ENCODE results near the gene ALPK3. TPM values are rescaled to one million over a fixed set of nuclear protein-coding genes. Genes with fewer than 3 reads are reported as not detected.

Gene ALPK3
- total and polyA plus RNA-seq, 9 of the 15 experiments (the other 6 are each of a cell fraction or from before 2014, with no cell fraction given), result 0.04 to 1.0 (median 0.07) TPM; not detected in 2

DNA sequence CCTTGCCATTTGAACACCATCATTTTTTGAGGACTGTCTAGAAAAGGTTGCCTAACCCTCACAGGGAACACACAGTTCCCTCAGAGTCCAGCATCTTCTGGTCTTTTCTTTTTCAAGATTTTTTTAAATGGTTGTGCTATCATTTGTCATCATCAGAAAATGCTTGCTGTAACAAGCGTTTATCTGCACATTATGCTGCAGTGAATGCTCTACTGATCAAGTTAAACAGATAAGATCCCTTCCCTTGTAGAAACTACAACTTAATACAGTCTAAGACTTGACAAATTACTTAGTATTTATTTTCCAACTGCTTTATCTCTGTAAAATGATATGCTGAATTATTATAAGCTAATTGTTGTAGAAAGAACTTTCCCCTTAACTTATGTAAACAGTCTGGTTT, 11.9 kb upstream of the ALPK3 start:
- no peaks in the 10 kb centered on the region for H3K9me3 ChIP-seq (replicated peaks; ENCODE audit: control insufficient read depth, insufficient read depth, low read depth, low read length)
- no peak overlapping the region for H3K4me3 ChIP-seq
- in situ Hi-C loops (cut with MboI), result no loop called here
- H3K36me3 ChIP-seq (ENCODE audit: control insufficient read depth, insufficient read depth, low read length), result peaks cover 43% of the 10 kb centered on the region; the same call in 2 of the 3 replicates
- H3K27me3 ChIP-seq (ENCODE audit: control insufficient read depth in 2 of 2, insufficient read depth in 2 of 2, low read length in 2 of 2), result no peaks in the 10 kb centered on the region
- H3K79me2 ChIP-seq (ENCODE audit: control insufficient read depth, insufficient read depth, low read length), result no peaks in the 10 kb centered on the region
- DNase-seq (ENCODE audit: extremely low read depth in 1 of 4, low spot score in 3 of 4), result no peak
- TF ChIP-seq, protein P1, sequence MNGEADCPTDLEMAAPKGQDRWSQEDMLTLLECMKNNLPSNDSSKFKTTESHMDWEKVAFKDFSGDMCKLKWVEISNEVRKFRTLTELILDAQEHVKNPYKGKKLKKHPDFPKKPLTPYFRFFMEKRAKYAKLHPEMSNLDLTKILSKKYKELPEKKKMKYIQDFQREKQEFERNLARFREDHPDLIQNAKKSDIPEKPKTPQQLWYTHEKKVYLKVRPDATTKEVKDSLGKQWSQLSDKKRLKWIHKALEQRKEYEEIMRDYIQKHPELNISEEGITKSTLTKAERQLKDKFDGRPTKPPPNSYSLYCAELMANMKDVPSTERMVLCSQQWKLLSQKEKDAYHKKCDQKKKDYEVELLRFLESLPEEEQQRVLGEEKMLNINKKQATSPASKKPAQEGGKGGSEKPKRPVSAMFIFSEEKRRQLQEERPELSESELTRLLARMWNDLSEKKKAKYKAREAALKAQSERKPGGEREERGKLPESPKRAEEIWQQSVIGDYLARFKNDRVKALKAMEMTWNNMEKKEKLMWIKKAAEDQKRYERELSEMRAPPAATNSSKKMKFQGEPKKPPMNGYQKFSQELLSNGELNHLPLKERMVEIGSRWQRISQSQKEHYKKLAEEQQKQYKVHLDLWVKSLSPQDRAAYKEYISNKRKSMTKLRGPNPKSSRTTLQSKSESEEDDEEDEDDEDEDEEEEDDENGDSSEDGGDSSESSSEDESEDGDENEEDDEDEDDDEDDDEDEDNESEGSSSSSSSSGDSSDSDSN (IDR thresholded peaks at IDR 0.05; ENCODE audit: borderline replicate concordance in 1 of 2, low read depth in 2 of 2, low read length in 2 of 2), result no peak
- TF ChIP-seq ZBTB8A (IDR thresholded peaks at IDR 0.05; ENCODE audit: partially characterized antibody), result no peak
- no peak for TF ChIP-seq PRDM10 (IDR thresholded peaks at IDR 0.05; ENCODE audit: partially characterized antibody)
- TF ChIP-seq, protein P2, sequence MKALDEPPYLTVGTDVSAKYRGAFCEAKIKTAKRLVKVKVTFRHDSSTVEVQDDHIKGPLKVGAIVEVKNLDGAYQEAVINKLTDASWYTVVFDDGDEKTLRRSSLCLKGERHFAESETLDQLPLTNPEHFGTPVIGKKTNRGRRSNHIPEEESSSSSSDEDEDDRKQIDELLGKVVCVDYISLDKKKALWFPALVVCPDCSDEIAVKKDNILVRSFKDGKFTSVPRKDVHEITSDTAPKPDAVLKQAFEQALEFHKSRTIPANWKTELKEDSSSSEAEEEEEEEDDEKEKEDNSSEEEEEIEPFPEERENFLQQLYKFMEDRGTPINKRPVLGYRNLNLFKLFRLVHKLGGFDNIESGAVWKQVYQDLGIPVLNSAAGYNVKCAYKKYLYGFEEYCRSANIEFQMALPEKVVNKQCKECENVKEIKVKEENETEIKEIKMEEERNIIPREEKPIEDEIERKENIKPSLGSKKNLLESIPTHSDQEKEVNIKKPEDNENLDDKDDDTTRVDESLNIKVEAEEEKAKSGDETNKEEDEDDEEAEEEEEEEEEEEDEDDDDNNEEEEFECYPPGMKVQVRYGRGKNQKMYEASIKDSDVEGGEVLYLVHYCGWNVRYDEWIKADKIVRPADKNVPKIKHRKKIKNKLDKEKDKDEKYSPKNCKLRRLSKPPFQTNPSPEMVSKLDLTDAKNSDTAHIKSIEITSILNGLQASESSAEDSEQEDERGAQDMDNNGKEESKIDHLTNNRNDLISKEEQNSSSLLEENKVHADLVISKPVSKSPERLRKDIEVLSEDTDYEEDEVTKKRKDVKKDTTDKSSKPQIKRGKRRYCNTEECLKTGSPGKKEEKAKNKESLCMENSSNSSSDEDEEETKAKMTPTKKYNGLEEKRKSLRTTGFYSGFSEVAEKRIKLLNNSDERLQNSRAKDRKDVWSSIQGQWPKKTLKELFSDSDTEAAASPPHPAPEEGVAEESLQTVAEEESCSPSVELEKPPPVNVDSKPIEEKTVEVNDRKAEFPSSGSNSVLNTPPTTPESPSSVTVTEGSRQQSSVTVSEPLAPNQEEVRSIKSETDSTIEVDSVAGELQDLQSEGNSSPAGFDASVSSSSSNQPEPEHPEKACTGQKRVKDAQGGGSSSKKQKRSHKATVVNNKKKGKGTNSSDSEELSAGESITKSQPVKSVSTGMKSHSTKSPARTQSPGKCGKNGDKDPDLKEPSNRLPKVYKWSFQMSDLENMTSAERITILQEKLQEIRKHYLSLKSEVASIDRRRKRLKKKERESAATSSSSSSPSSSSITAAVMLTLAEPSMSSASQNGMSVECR (CRISPR knock-in tag; IDR thresholded peaks at IDR 0.05), result no peak
- ChIA-PET CTCF (ENCODE audit: low intra/inter-chr PET ratio) (no interaction called here), POLR2A (interaction anchor here (1.3 kb wide), 1 partner anchor 20 kb away, joined by 3 read pairs; no protein-coding TSS in a partner anchor)
- WGBS (ENCODE audit: insufficient coverage, low coverage, missing lambda C conversion rate), result 61% methylated on average over 1 of the region's 1 CpG
- peaks cover 3% of the 10 kb centered on the region; the same call in 1 of the 2 replicates for H4K20me1 ChIP-seq (replicated peaks; ENCODE audit: control insufficient read depth, insufficient read depth, low read length)
- H3K4me1 ChIP-seq (replicated peaks in 1 of 2; ENCODE audit: control insufficient read depth in 2 of 2, insufficient read depth in 2 of 2, low read length in 2 of 2), result no peaks in the 10 kb centered on the region; a peak in 1 of 5 replicates
- no TSS peak for BruUV-seq (replicated peaks)
- no peak overlapping the region for H3K27ac ChIP-seq (ENCODE audit: extremely low read depth, low read depth, low read length)
- no peak overlapping the region for H3K9ac ChIP-seq (ENCODE audit: insufficient read depth in 1 of 2, low read depth in 2 of 2, low read length in 2 of 2)
- H2AFZ ChIP-seq (ENCODE audit: low read depth, low read length), result no peak overlapping the region
- intact Hi-C loops (cut with micrococcal nuclease), result no loop called here
- no peaks in the 10 kb centered on the region for H3K9me1 ChIP-seq (ENCODE audit: control insufficient read depth, insufficient read depth, low read length)
- ATAC-seq, result no peak
- H3K4me2 ChIP-seq (ENCODE audit: insufficient read depth, low read length), result no peak overlapping the region
- no peak for FAIRE-seq

All from K562 (cell line).